Measurements from ENCODE around the gene FBRSL1.
A peak's percentile ranks its signal among the peaks of the same experiment; 100 is the strongest.

FBRSL1 gene

GRCh38 chr12:132486168-132486567, 3.8 kb upstream of the FBRSL1 start:
- TF ChIP-seq, protein P1, sequence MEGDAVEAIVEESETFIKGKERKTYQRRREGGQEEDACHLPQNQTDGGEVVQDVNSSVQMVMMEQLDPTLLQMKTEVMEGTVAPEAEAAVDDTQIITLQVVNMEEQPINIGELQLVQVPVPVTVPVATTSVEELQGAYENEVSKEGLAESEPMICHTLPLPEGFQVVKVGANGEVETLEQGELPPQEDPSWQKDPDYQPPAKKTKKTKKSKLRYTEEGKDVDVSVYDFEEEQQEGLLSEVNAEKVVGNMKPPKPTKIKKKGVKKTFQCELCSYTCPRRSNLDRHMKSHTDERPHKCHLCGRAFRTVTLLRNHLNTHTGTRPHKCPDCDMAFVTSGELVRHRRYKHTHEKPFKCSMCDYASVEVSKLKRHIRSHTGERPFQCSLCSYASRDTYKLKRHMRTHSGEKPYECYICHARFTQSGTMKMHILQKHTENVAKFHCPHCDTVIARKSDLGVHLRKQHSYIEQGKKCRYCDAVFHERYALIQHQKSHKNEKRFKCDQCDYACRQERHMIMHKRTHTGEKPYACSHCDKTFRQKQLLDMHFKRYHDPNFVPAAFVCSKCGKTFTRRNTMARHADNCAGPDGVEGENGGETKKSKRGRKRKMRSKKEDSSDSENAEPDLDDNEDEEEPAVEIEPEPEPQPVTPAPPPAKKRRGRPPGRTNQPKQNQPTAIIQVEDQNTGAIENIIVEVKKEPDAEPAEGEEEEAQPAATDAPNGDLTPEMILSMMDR (IDR thresholded peaks at IDR 0.05; ENCODE audit: unreplicated experiment in 3 of 3) = no peak
- Mint-ChIP-seq H3K9me3 (no peaks in the 10 kb centered on the region), H3K27ac (no peak overlapping the region), H3K4me1 (peaks cover 2% of the 10 kb centered on the region), H3K27me3 (ENCODE audit: low read depth) (peaks cover 36% of the 10 kb centered on the region), H3K4me3 (peak overlapping the region; percentile 33 to 54 (median 41)), H3K36me3 (ENCODE audit: low read depth) (no peaks in the 10 kb centered on the region)

- Mint-ChIP-seq H3K4me3 (no peak overlapping the region), H3K27ac (no peak overlapping the region), H3K4me1 (peaks cover 6% of the 10 kb centered on the region), H3K36me3 (ENCODE audit: low read depth) (no peaks in the 10 kb centered on the region), H3K9me3 (no peaks in the 10 kb centered on the region), H3K27me3 (ENCODE audit: low read depth) (peaks cover 32% of the 10 kb centered on the region)
- TF ChIP-seq, protein P1 (IDR thresholded peaks at IDR 0.05; ENCODE audit: unreplicated experiment in 3 of 3) = no peak
Measured at GRCh38 chr12:132486576-132486975, 3.4 kb upstream of the FBRSL1 start.

DNA sequence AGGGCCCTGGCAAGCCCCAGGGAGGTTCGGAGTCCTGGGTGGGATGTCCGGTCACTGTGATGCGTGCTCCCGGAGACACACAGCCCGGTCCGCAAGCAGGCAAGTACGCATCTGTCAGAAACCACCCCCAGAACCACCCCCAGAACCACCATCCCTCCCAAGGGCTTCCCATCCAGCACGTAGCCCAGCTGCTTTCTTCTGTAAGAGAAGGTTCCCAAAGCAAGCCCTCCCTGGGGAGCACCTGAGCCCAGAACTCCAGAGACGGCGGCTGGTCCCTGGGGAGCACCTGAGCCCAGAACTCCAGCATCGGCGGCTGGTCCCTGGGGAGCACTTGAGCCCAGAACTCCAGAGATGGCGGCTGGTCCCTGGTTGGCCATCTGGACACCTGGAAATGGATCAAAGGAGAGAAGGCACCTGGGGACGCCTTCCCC, 2.6 kb upstream of the FBRSL1 start:
- Mint-ChIP-seq H3K27ac (no peak overlapping the region), H3K27me3 (ENCODE audit: low read depth) (peaks cover 25% of the 10 kb centered on the region), H3K4me3 (peak overlapping the region; percentile 74 to 87 (median 76)), H3K9me3 (no peaks in the 10 kb centered on the region), H3K4me1 (peaks cover 12% of the 10 kb centered on the region), H3K36me3 (ENCODE audit: low read depth) (no peaks in the 10 kb centered on the region)
- TF ChIP-seq, protein P1 (IDR thresholded peaks at IDR 0.05; ENCODE audit: unreplicated experiment in 3 of 3) = no peak

GRCh38 chr12:132488127-132489077, 1.5 kb upstream of the FBRSL1 start:
- Mint-ChIP-seq H3K27me3 (ENCODE audit: low read depth) (peaks cover 23% of the 10 kb centered on the region), H3K9me3 (no peaks in the 10 kb centered on the region), H3K4me3 (peak overlapping the region; percentile 76 to 87 (median 84)), H3K36me3 (ENCODE audit: low read depth) (no peaks in the 10 kb centered on the region), H3K4me1 (peaks cover 20% of the 10 kb centered on the region), H3K27ac (peak overlapping the region in 1 of 3 experiments; percentile 56)
- TF ChIP-seq, protein P1 (IDR thresholded peaks at IDR 0.05; ENCODE audit: unreplicated experiment in 3 of 3) = no peak

DNA sequence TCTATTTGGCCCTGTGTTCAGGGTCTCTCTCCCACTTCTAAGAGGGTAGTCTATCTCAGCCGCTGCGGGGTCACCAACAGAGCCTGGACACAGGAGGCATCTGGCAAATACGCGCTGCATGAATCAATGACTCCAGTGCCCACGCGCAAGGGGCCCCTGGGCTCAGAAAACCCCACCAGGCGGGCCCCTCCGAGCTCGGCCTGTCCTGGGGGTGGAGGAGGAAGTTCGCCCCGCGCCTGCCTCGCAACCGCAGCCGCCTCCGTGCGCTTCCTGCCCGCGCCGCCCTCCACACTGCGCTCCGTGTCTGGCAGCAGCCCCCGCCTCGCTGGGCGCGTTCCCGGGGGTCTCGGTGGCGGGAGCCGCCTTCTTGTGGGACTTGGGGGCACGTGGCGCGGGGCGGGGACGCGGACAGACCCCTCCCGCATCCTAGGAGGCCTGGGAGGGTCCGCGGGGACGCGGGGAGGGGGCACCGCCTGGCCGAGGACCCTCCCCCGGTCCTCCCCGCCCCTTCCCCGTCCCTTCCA, 811 bp upstream of the FBRSL1 start:
- no peaks in the 10 kb centered on the region for H3K36me3 Mint-ChIP-seq (ENCODE audit: low read depth)
- peak overlapping the region; percentile 76 to 87 (median 79) for H3K4me3 Mint-ChIP-seq
- peaks cover 25% of the 10 kb centered on the region for H3K4me1 Mint-ChIP-seq
- TF ChIP-seq, protein P1 (IDR thresholded peaks at IDR 0.05; ENCODE audit: unreplicated experiment in 3 of 3) = no peak
- no peaks in the 10 kb centered on the region for H3K9me3 Mint-ChIP-seq
- no peak overlapping the region for H3K27ac Mint-ChIP-seq
- H3K27me3 Mint-ChIP-seq (ENCODE audit: low read depth) = peaks cover 23% of the 10 kb centered on the region
